GM12878 (cell line): ENCODE measurements around the gene NEO1. TPM values are rescaled to one million over a fixed set of nuclear protein-coding genes. Genes with fewer than 3 reads are reported as not detected.

Experiments
- ATAC-seq: fragments of 200-7000 bp; cut with Tn5 transposase; 3 replicates; pipeline ENCODE4 v1.9.1; 2020; ENCODE audit warnings: mild to moderate bottlenecking, moderate library complexity
- BruUV-seq: library from RNA; stranded (reverse); fragments of 400-500 nt; replicated peaks from 2 replicates; lab custom pipeline; 2021; lab: Mats Ljungman, UMichigan
- CTCF ChIA-PET: fragments of 300-600 bp; sonication (Branson Sonifier 250); formaldehyde crosslinking; extraction: SDS; loops from one replicate; lab custom pipeline; 2021; ENCODE audit warnings: inconsistent platforms; lab: Yijun Ruan, JAX
- POLR2A ChIA-PET: fragments of 350-600 bp; formaldehyde crosslinking; extraction: SDS; loops from one replicate; lab custom pipeline; 2021; ENCODE audit warnings: inconsistent platforms; lab: Charles Lee
- RAD21 ChIA-PET: fragments of 300-600 bp; sonication (Branson Sonifier 250); formaldehyde crosslinking; loops from one replicate; lab custom pipeline; 2023; ENCODE audit warnings: antibody characterized with exemption; ENCODE audit not compliant: unreplicated experiment; lab: Charles Lee
- SMC1A ChIA-PET: fragments of 300-600 bp; sonication (Branson Sonifier 250); formaldehyde crosslinking; loops from one replicate; lab custom pipeline; 2023; ENCODE audit not compliant: unreplicated experiment, uncharacterized antibody; lab: Charles Lee
- DNase-seq: peaks from one replicate; pipeline ENCODE4 v3.0.0-alpha.2; 2011; ENCODE audit warnings: low read depth, low spot score
- FAIRE-seq: peaks from 3 replicates; lab custom pipeline; 2011; peaks lifted over from hg19 to GRCh38; lab: Jason Lieb, UNC
- H2AFZ ChIP-seq: 2 replicates; pipeline ENCODE4 v1.6.0; 2011; ENCODE audit warnings: low read depth, low read length, control low read depth; ENCODE audit not compliant: control insufficient read depth
- H3K27ac ChIP-seq: 2 replicates; pipeline ENCODE4 v1.5.1; 2011; ENCODE audit warnings: control low read depth; ENCODE audit not compliant: control insufficient read depth, insufficient read depth
- H3K27me3 ChIP-seq, 2 experiments: replicated peaks in 1 of 2; 2 replicates each; pipeline versions ENCODE4 v1.6.0 to v1.6.1; 2011; ENCODE audit warnings: low read length in 1 of 2; ENCODE audit not compliant: control insufficient read depth in 2 of 2, insufficient read depth in 2 of 2
- H3K36me3 ChIP-seq, 2 experiments: 2 replicates each; pipeline ENCODE4 v1.5.1; 2011; ENCODE audit warnings: low read length in 1 of 2; ENCODE audit not compliant: control insufficient read depth in 2 of 2, insufficient read depth in 2 of 2
- H3K4me1 ChIP-seq: 2 replicates; pipeline ENCODE4 v1.6.1; 2011; ENCODE audit warnings: mild to moderate bottlenecking, low read length, moderate library complexity, mixed read lengths; ENCODE audit not compliant: control insufficient read depth, insufficient read depth
- H3K4me2 ChIP-seq: 2 replicates; pipeline ENCODE4 v1.6.0; 2011; ENCODE audit warnings: control low read depth; ENCODE audit not compliant: control insufficient read depth, insufficient read depth
- H3K4me3 ChIP-seq: fragments of 200-600 bp; sonication (generic); 2 replicates; pipeline ENCODE4 v1.5.1; 2016
- H3K79me2 ChIP-seq: 2 replicates; pipeline ENCODE4 v1.6.0; 2011; ENCODE audit warnings: low read length; ENCODE audit not compliant: control insufficient read depth, insufficient read depth
- H3K9ac ChIP-seq: 2 replicates; pipeline ENCODE4 v1.8.0; 2011; ENCODE audit warnings: low read length, control low read depth, mixed read lengths; ENCODE audit not compliant: control insufficient read depth, insufficient read depth
- H3K9me3 ChIP-seq: replicated peaks from 3 replicates; pipeline ENCODE4 v1.5.1; 2011; ENCODE audit warnings: mild to moderate bottlenecking, low read length; ENCODE audit not compliant: control insufficient read depth, insufficient read depth
- H4K20me1 ChIP-seq: 2 replicates; pipeline ENCODE4 v1.6.0; 2011; ENCODE audit not compliant: control insufficient read depth, insufficient read depth
- ASH2L ChIP-seq: fragments of 300-600, 200-600 bp; sonication (generic); IDR thresholded peaks from 2 replicates; pipeline ENCODE4 v1.6.1; 2017; ENCODE audit warnings: low read depth, mild to moderate bottlenecking, borderline replicate concordance
- BACH1 ChIP-seq: fragments of 450-650 bp; IDR thresholded peaks from 2 replicates; pipeline ENCODE4 v1.6.1; 2017; ENCODE audit warnings: mild to moderate bottlenecking, borderline replicate concordance
- BCLAF1 ChIP-seq: fragments of 450-650 bp; IDR thresholded peaks from 2 replicates; pipeline ENCODE4 v1.6.1; 2017; ENCODE audit warnings: antibody characterized with exemption, mild to moderate bottlenecking, moderate library complexity
- BHLHE40 ChIP-seq, 2 experiments: fragments of 450-650 bp in 1 of 2; IDR thresholded peaks; 2 replicates each; pipeline ENCODE4 v1.6.1; 2011 to 2017; ENCODE audit warnings: low read depth in 2 of 2, borderline replicate concordance in 1 of 2, improper control_type of control experiment in 1 of 2, low read length in 1 of 2, mild to moderate bottlenecking in 1 of 2
- BRCA1 ChIP-seq: IDR thresholded peaks from 2 replicates; pipeline ENCODE4 v1.6.1; 2011; ENCODE audit warnings: low read depth, low read length, improper control_type of control experiment
- CBX5 ChIP-seq: sonication (generic); IDR thresholded peaks from 2 replicates; pipeline ENCODE4 v1.6.1; 2016; ENCODE audit warnings: low read depth, moderate library complexity, mild to moderate bottlenecking, inconsistent platforms
- FOXM1 ChIP-seq: IDR thresholded peaks from 2 replicates; pipeline ENCODE4 v1.6.1; 2012; ENCODE audit warnings: low read depth, mild to moderate bottlenecking, inconsistent platforms, low read length, moderate library complexity
- HCFC1 ChIP-seq: fragments of 150-350 bp; IDR thresholded peaks from 2 replicates; pipeline ENCODE4 v1.6.1; 2014; ENCODE audit warnings: low read length
- HDGF ChIP-seq: fragments of 450-650 bp; IDR thresholded peaks from 2 replicates; pipeline ENCODE4 v1.6.1; 2016; ENCODE audit warnings: antibody characterized with exemption
- IRF4 ChIP-seq: IDR thresholded peaks from 2 replicates; pipeline ENCODE4 v1.6.1; 2011; ENCODE audit warnings: low read depth, low read length
- KDM1A ChIP-seq: fragments of 200-600 bp; sonication (generic); IDR thresholded peaks from 2 replicates; pipeline ENCODE4 v1.6.1; 2016; ENCODE audit warnings: borderline replicate concordance
- MAX ChIP-seq: IDR thresholded peaks from 2 replicates; pipeline ENCODE4 v1.6.1; 2012; ENCODE audit warnings: low read depth, low read length, improper control_type of control experiment
- NRF1 ChIP-seq: conservative IDR thresholded peaks from 2 replicates; pipeline ENCODE4 v1.6.1; 2011; ENCODE audit warnings: mild to moderate bottlenecking, low read depth, low read length, improper control_type of control experiment
- SRF ChIP-seq, 2 experiments: IDR thresholded peaks; 2 replicates each; pipeline ENCODE4 v1.6.1; 2011; ENCODE audit warnings: low read depth in 2 of 2, low read length in 2 of 2, mild to moderate bottlenecking in 1 of 2, moderate library complexity in 1 of 2
- ZNF592 ChIP-seq: fragments of 450-650 bp; IDR thresholded peaks from 2 replicates; pipeline ENCODE4 v1.6.1; 2017; ENCODE audit warnings: mild to moderate bottlenecking, moderate library complexity
- WGBS: methylation state at CpG from one replicate; pipeline ENCODE4 v1.1.6; 2016; ENCODE audit warnings: low lambda C conversion rate; ENCODE audit not compliant: insufficient replicate concordance, insufficient coverage; ENCODE audit errors: missing lambda C conversion rate; 5-methylcytosine and 5-hydroxymethylcytosine counted together
- in situ Hi-C: fragments of 300-500 bp; cut with MboI; formaldehyde crosslinking; loops from 9 replicates; pipeline ENCODE4 v1.14.3; 2018; ENCODE audit warnings: mixed read lengths
- intact Hi-C: fragments of 100-400 bp; cut with micrococcal nuclease; formaldehyde crosslinking; loops from one replicate; pipeline ENCODE4 v1.14.2; 2022; ENCODE audit not compliant: unreplicated experiment
- polyA plus RNA-seq, 11 experiments: library from polyadenylated mRNA; depleted of rRNA in 4 of 11; unstranded in 6 of 11; stranded (reverse) in 5 of 11; fragments of >200 nt; fragmentation: Nextera tagmentation in 4 of 11; fragmentation: Illumina TruSeq in 1 of 11; extraction: Ambion mirVana in 4 of 11; extraction: Trizol in 1 of 11; gene quantifications; 1 replicate in 1 of 11; 2 replicates in 10 of 11; pipeline versions ENCODE4 v1.2.1 to v1.2.3, GENCODE V29; 2011 to 2016; ENCODE audit warnings: inconsistent platforms in 2 of 11, missing spikeins in 2 of 11, low read depth in 1 of 11
- total RNA-seq, 4 experiments: library from RNA; depleted of rRNA in 3 of 4; stranded (reverse); fragments of >200 nt in 3 of 4; fragmentation: Illumina TruSeq in 1 of 4; extraction: Trizol in 1 of 4; gene quantifications; 2 replicates each; pipeline versions ENCODE4 v1.2.1 to v1.2.3, GENCODE V29; 2013 to 2021

NEO1 gene
- total and polyA plus RNA-seq, 10 of the 15 experiments (the other 5 are each of a cell fraction or from before 2014, with no cell fraction given) = 0.03 to 2.0 (median 0.32) TPM

- Histone ChIP-seq H4K20me1 (no peaks in the 10 kb centered on the region), H3K9me3 (no peaks in the 10 kb centered on the region), H3K4me2 (no peak overlapping the region), H2AFZ (no peak overlapping the region), H3K27ac (no peak overlapping the region), H3K9ac (no peak overlapping the region), H3K36me3 (no peaks in the 10 kb centered on the region), H3K4me3 (no peak overlapping the region), H3K27me3 (peaks cover 0 to 6% of the 10 kb centered on the region in 2 experiments; a peak in 3 of 4 replicates), H3K4me1 (no peaks in the 10 kb centered on the region), H3K79me2 (no peaks in the 10 kb centered on the region)
- intact Hi-C loops (no loop called here), in situ Hi-C loops (no loop called here)
- BruUV-seq = no TSS peak
- CTCF ChIA-PET = no interaction called here
- POLR2A ChIA-PET = no interaction called here
- SMC1A ChIA-PET = interaction anchor here (0.6 kb wide), 1 partner anchor 296 kb away, joined by 3 read pairs; no protein-coding TSS in a partner anchor
- no peak for ATAC-seq
- no peak for DNase-seq
- FAIRE-seq = no peak
- RAD21 ChIA-PET = no interaction called here
- WGBS = 3% methylated on average over 2 of the region's 2 CpGs
- no peak for TF ChIP-seq KDM1A
- TF ChIP-seq CBX5 = no peak
- TF ChIP-seq BRCA1 = no peak
- TF ChIP-seq FOXM1 = no peak
- TF ChIP-seq MAX = no peak
- TF ChIP-seq BACH1 = no peak
- no peak for TF ChIP-seq IRF4
- no peak for TF ChIP-seq HDGF
- no peak for TF ChIP-seq NRF1
- TF ChIP-seq ASH2L = no peak
- no peak for TF ChIP-seq BHLHE40 (IDR thresholded peaks at IDR 0.05; ENCODE audit: borderline replicate concordance in 1 of 2, low read depth in 2 of 2, low read length in 1 of 2)
- TF ChIP-seq BCLAF1 = no peak
- no peak for TF ChIP-seq ZNF592
- no peak for TF ChIP-seq SRF (IDR thresholded peaks at IDR 0.05; ENCODE audit: low read depth in 2 of 2, low read length in 2 of 2)
- no peak for TF ChIP-seq HCFC1
Observed at GRCh38 chr15:73019601-73020146, 32.6 kb upstream of the NEO1 start.
